Adrenal gland (tissue), 5 donors: ENCODE measurements around the gene HINT2.

Source experiments
- POLR2A ChIP-seq, 2 donors: fragments of 450-650 bp; IDR thresholded peaks; one replicate each; pipeline ENCODE4 v1.6.1; 2017; ENCODE audit warnings: antibody characterized with exemption in 2 of 2, mild to moderate bottlenecking in 2 of 2, moderate library complexity in 1 of 2
- TF ChIP-seq, protein P1 (sequence below), 6 experiments: fragments of 450-650 bp in 4 of 6; fragments of 200-600 bp in 2 of 6; sonication (generic) in 1 of 6; IDR thresholded peaks; 1 replicate in 5 of 6; 2 replicates in 1 of 6; pipeline versions ENCODE4 v1.5.1 to v1.8.0; 2016 to 2021; ENCODE audit warnings: antibody characterized with exemption in 6 of 6, mild to moderate bottlenecking in 2 of 6, moderate library complexity in 1 of 6
- donor health status: DM: no; HTN: no; CAD: no.

DNA sequence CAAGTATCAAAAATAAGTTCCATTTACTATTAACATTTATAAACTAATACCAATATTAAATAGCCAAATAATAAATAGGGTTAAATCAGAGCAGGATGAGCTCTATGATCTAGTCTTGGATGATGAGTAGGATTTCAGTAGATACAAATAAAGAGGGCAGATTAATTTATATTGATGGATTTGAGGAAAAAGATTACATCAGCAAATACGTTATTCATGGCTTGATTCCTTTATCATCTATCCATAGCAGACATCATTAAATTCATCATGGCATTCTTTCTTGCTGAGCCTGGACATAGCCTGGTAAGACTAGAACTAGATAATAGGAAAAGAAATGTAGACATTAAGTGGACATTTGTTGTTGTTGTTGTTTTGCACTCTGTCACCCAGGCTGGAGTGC lies 47.4 kb downstream of the HINT2 start:
- TF ChIP-seq POLR2A (IDR thresholded peaks at IDR 0.05): no peak
- TF ChIP-seq, protein P1, sequence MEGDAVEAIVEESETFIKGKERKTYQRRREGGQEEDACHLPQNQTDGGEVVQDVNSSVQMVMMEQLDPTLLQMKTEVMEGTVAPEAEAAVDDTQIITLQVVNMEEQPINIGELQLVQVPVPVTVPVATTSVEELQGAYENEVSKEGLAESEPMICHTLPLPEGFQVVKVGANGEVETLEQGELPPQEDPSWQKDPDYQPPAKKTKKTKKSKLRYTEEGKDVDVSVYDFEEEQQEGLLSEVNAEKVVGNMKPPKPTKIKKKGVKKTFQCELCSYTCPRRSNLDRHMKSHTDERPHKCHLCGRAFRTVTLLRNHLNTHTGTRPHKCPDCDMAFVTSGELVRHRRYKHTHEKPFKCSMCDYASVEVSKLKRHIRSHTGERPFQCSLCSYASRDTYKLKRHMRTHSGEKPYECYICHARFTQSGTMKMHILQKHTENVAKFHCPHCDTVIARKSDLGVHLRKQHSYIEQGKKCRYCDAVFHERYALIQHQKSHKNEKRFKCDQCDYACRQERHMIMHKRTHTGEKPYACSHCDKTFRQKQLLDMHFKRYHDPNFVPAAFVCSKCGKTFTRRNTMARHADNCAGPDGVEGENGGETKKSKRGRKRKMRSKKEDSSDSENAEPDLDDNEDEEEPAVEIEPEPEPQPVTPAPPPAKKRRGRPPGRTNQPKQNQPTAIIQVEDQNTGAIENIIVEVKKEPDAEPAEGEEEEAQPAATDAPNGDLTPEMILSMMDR (IDR thresholded peaks at IDR 0.05): no peak
